Measurements from ENCODE around the gene NOP9.
A peak's percentile ranks its signal among the peaks of the same experiment; 100 is the strongest.

The NOP9 gene

GRCh38 chr14:24284501-24285035 is 15.1 kb upstream of the NOP9 start:
- no peak for DNase-seq

GRCh38 chr14:24285351-24285750 is 14.3 kb upstream of the NOP9 start:
- DNase-seq: no peak

- no peak for DNase-seq
Observed at GRCh38 chr14:24286996-24287395, 12.7 kb upstream of the NOP9 start.

- no peak for DNase-seq
Observed at GRCh38 chr14:24289649-24290280, 9.9 kb upstream of the NOP9 start.

- DNase-seq: no peak
Observed at GRCh38 chr14:24290746-24291145, 8.9 kb upstream of the NOP9 start.

GRCh38 chr14:24291446-24292117 is 8.1 kb upstream of the NOP9 start:
- DNase-seq: no peak

- DNase-seq: no peak
Observed at GRCh38 chr14:24292118-24292807, 7.4 kb upstream of the NOP9 start.

GRCh38 chr14:24293525-24293924 is 6.1 kb upstream of the NOP9 start:
- no peak for DNase-seq

GRCh38 chr14:24296341-24297157 is 3.1 kb upstream of the NOP9 start:
- DNase-seq: peak; percentile 94

- no peak for DNase-seq
Observed at GRCh38 chr14:24297190-24297964, 2.3 kb upstream of the NOP9 start.

GRCh38 chr14:24298892-24299254 is 777 bp upstream of the NOP9 start:
- peak; percentile 85 for DNase-seq

- DNase-seq: no peak
Observed at GRCh38 chr14:24300326-24300980, 803 bp downstream of the NOP9 start.

GRCh38 chr14:24304019-24304387 is 4.4 kb downstream of the NOP9 start:
- no peak for DNase-seq

- no peak for DNase-seq
Observed at GRCh38 chr14:24307156-24307574, 7.5 kb downstream of the NOP9 start.

- peak; percentile 80 for DNase-seq
Observed at GRCh38 chr14:24307575-24308341, 8.1 kb downstream of the NOP9 start, which contains the start of gene CIDEB. Gene CIDEB, minus strand, starts transcription at chr14:24307977. Its CDS starts 119 bp downstream, at chr14:24307858.

- DNase-seq: no peak
Observed at GRCh38 chr14:24308342-24309124, 8.9 kb downstream of the NOP9 start.

GRCh38 chr14:24309538-24310264 is 10.1 kb downstream of the NOP9 start, which contains the start of gene LTB4R2:
Gene LTB4R2, plus strand, starts transcription at chr14:24310140. Its CDS starts 525 bp downstream, at chr14:24310665.
- no peak for DNase-seq

- DNase-seq: no peak
Observed at GRCh38 chr14:24310265-24310645, 10.6 kb downstream of the NOP9 start.
